ENCODE data around the gene RALGAPA2. TPM values are rescaled to one million over a fixed set of nuclear protein-coding genes. Genes with fewer than 3 reads are reported as not detected.

RALGAPA2 gene
- total and polyA plus RNA-seq, 2 of the 13 experiments (the other 11 are each of a cell fraction or from before 2014, with no cell fraction given) = 13.8 to 17.7 TPM

DNA sequence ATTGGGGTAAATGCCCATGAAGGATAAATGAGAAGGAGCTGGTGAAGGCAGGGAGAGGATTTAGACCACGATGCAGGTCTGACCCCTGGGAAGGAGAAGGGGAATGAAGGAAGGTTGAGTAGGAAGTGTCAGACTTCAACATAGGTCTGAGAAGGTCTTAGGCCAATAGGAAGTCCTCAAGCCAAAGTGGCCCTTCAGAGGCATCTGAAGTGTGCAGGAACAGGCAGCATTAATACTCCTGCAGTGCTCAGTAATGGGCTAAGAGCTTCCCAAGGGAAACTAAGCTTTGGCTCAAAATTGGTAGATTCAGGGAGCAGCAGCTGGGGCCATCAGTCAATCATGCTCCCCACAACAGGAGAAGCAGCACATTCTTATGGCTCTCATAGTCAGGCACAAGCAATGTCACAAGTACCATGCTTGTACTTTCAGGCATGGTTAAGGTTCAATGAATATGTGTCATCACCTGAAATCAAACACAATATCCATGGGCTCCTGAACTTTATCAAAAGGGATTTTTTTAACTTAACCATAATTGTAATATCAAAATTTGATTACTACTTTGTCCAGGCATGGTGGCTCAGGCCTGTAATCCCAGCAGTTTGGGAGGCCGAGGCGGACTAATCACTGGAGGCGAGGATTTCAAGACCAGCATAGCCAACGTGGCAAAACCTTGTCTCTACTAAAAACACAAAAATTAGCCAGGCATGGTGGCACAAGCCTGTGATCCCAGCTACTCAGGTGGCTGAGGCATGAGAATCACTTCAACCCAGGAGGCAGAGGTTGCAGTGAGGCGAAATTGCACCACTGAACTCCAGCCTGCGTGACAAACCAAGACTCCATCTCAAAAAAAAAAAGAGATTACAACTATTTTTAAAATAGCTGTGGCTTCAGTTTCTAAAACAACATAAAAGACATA is 9.9 kb downstream of the RALGAPA2 start:
- WGBS (ENCODE audit: low lambda C conversion rate) = 97% methylated on average over 7 of the region's 7 CpGs
- Histone ChIP-seq H3K9ac (ENCODE audit: insufficient read depth, low read depth, low read length) (no peak overlapping the region), H3K4me1 (ENCODE audit: insufficient read depth, low read length) (peaks cover 62% of the 10 kb centered on the region), H2AFZ (ENCODE audit: low read length) (no peak overlapping the region), H3K79me2 (ENCODE audit: insufficient read depth, low read length) (peaks cover 58% of the 10 kb centered on the region), H4K20me1 (ENCODE audit: insufficient read depth, low read length) (0 out of 2 replicates have a peak, but pooled peaks cover 3% of the 10 kb centered on the region), H3K27me3 (ENCODE audit: control insufficient read depth in 1 of 2, insufficient read depth in 2 of 2, low read length in 2 of 2) (no peaks in the 10 kb centered on the region), H3K4me2 (ENCODE audit: low read depth, low read length) (no peak overlapping the region), H3K36me3 (replicated peaks in 1 of 2; ENCODE audit: control insufficient read depth in 1 of 2, insufficient read depth in 2 of 2, low read length in 2 of 2) (no peaks in the 10 kb centered on the region), H3K9me3 (ENCODE audit: low read length) (no peaks in the 10 kb centered on the region), H3K4me3 (replicated peaks in 1 of 3; ENCODE audit: insufficient read depth in 1 of 3, low read depth in 2 of 3, low read length in 3 of 3) (no peak overlapping the region), H3K27ac (ENCODE audit: extremely low read length, insufficient read depth, low read length) (no peak overlapping the region)
- ChIA-PET POLR2A (no interaction called here), CTCF (ENCODE audit: low intra/inter-chr PET ratio, low total read pairs) (no interaction called here)
- TF ChIP-seq CHCHD3 (CRISPR knock-in tag; IDR thresholded peaks at IDR 0.05) = no peak
- TF ChIP-seq SSRP1 (CRISPR knock-in tag; IDR thresholded peaks at IDR 0.05) = no peak
- no peak for TF ChIP-seq ZSCAN20 (CRISPR knock-in tag; IDR thresholded peaks at IDR 0.05; ENCODE audit: borderline replicate concordance)
- TF ChIP-seq ZMYM3 (CRISPR knock-in tag; IDR thresholded peaks at IDR 0.05) = no peak
- no peak for TF ChIP-seq ZNF260 (CRISPR knock-in tag; IDR thresholded peaks at IDR 0.05; ENCODE audit: borderline replicate concordance, low read depth)
- no peak for TF ChIP-seq RFXANK (CRISPR knock-in tag; IDR thresholded peaks at IDR 0.05)
- no peak for TF ChIP-seq SNAI1 (CRISPR knock-in tag; IDR thresholded peaks at IDR 0.05; ENCODE audit: borderline replicate concordance)
- TF ChIP-seq PRPF4 (IDR thresholded peaks at IDR 0.05; ENCODE audit: low read depth, low read length, poor library complexity, severe bottlenecking) = no peak
- TF ChIP-seq MEIS2 (CRISPR knock-in tag; IDR thresholded peaks at IDR 0.05) = no peak
- BruUV-seq (replicated peaks) = no TSS peak
- intact Hi-C loops (cut with micrococcal nuclease; ENCODE audit: unreplicated experiment) (no loop called here), in situ Hi-C loops (cut with HindIII; ENCODE audit: extremely low pct_ligation_motif_present, low pct_unique_long_range_greater_than_20kb) (no loop called here)
- FAIRE-seq = no peak
- no peak for ATAC-seq
- DNase-seq (ENCODE audit: low spot score) = no peak

All from HepG2 (cell line).